ENCODE results near the gene FGD6. TPM values are rescaled to one million over a fixed set of nuclear protein-coding genes. Genes with fewer than 3 reads are reported as not detected.
"Not testable (repeated sequence)": the region's sequence is repeated elsewhere in the genome, so short reads cannot be mapped to it uniquely, and the experiment has no call there.

Gene FGD6
- total RNA-seq, 1 donor from 2014 or later = 18.0 TPM

GRCh38 chr12:95100264-95101190, 116.7 kb downstream of the FGD6 start:
- H3K36me3 Mint-ChIP-seq = peaks cover 24% of the 10 kb centered on the region
- no peaks in the 10 kb centered on the region for H3K27me3 Mint-ChIP-seq (ENCODE audit: low read depth)
- TF ChIP-seq CTCF (IDR thresholded peaks at IDR 0.05; ENCODE audit: unreplicated experiment) = no peak
- H3K4me1 Mint-ChIP-seq = peaks cover 11% of the 10 kb centered on the region
- no peak for DNase-seq (ENCODE audit: low spot score in 2 of 2, unreplicated experiment in 2 of 2)
- no peaks in the 10 kb centered on the region for H3K9me3 Mint-ChIP-seq
- H3K4me3 Mint-ChIP-seq = no peak overlapping the region
- no peak overlapping the region for H3K27ac Mint-ChIP-seq

GRCh38 chr12:95099270-95099790, 117.9 kb downstream of the FGD6 start:
- Mint-ChIP-seq H3K4me3 (no peak overlapping the region), H3K9me3 (no peaks in the 10 kb centered on the region), H3K36me3 (peaks cover 16% of the 10 kb centered on the region), H3K27me3 (ENCODE audit: low read depth) (no peaks in the 10 kb centered on the region), H3K4me1 (peaks cover 11% of the 10 kb centered on the region), H3K27ac (no peak overlapping the region)
- no peak for TF ChIP-seq CTCF (IDR thresholded peaks at IDR 0.05; ENCODE audit: unreplicated experiment)
- DNase-seq (ENCODE audit: low spot score in 2 of 2, unreplicated experiment in 2 of 2) = no peak

- Mint-ChIP-seq H3K9me3 (no peaks in the 10 kb centered on the region), H3K27ac (no peak overlapping the region), H3K4me1 (peaks cover 11% of the 10 kb centered on the region), H3K27me3 (ENCODE audit: low read depth) (no peaks in the 10 kb centered on the region), H3K36me3 (peaks cover 16% of the 10 kb centered on the region), H3K4me3 (no peak overlapping the region)
- DNase-seq (ENCODE audit: low spot score in 2 of 2, unreplicated experiment in 2 of 2) = no peak
- TF ChIP-seq CTCF (IDR thresholded peaks at IDR 0.05; ENCODE audit: unreplicated experiment) = no peak
Measured at GRCh38 chr12:95096852-95097251, 120.4 kb downstream of the FGD6 start.

- Mint-ChIP-seq H3K9me3 (no peaks in the 10 kb centered on the region), H3K27me3 (ENCODE audit: low read depth) (no peaks in the 10 kb centered on the region), H3K4me3 (no peak overlapping the region), H3K36me3 (peaks cover 18% of the 10 kb centered on the region), H3K27ac (no peak overlapping the region), H3K4me1 (peaks cover 11% of the 10 kb centered on the region)
- no peak for DNase-seq (ENCODE audit: low spot score in 2 of 2, unreplicated experiment in 2 of 2)
- no peak for TF ChIP-seq CTCF (IDR thresholded peaks at IDR 0.05; ENCODE audit: unreplicated experiment)
Measured at GRCh38 chr12:95096378-95096777, 120.9 kb downstream of the FGD6 start.

GRCh38 chr12:95095866-95096265, 121.4 kb downstream of the FGD6 start:
- H3K4me3 Mint-ChIP-seq; H3K9me3 Mint-ChIP-seq; DNase-seq (ENCODE audit: low spot score in 2 of 2, unreplicated experiment in 2 of 2); H3K27ac Mint-ChIP-seq; H3K27me3 Mint-ChIP-seq (ENCODE audit: low read depth): not testable (repeated sequence)
- H3K36me3 Mint-ChIP-seq = peaks cover 18% of the 10 kb centered on the region
- peaks cover 11% of the 10 kb centered on the region for H3K4me1 Mint-ChIP-seq

GRCh38 chr12:95089462-95089861, 127.8 kb downstream of the FGD6 start:
- Mint-ChIP-seq H3K9me3 (no peaks in the 10 kb centered on the region), H3K36me3 (peaks cover 27% of the 10 kb centered on the region), H3K4me3 (no peak overlapping the region), H3K27ac (no peak overlapping the region), H3K4me1 (peaks cover 5% of the 10 kb centered on the region), H3K27me3 (ENCODE audit: low read depth) (no peaks in the 10 kb centered on the region)
- no peak for DNase-seq (ENCODE audit: low spot score in 2 of 2, unreplicated experiment in 2 of 2)
- TF ChIP-seq CTCF (IDR thresholded peaks at IDR 0.05; ENCODE audit: unreplicated experiment) = no peak

All from mesothelial cell of epicardium (in vitro differentiated cells).